Left forelimb (tissue), 1 donor: ENCODE measurements around the gene C1orf216.
A peak's percentile ranks its signal among the peaks of the same experiment; 100 is the strongest.
"Not testable (repeated sequence)": the region's sequence is repeated elsewhere in the genome, so short reads cannot be mapped to it uniquely, and the experiment has no call there.

Source experiments
- DNase-seq: peaks from one replicate; pipeline ENCODE4 v3.0.0-alpha.2; 2018; ENCODE audit warnings: low spot score

The C1orf216 gene, protein sequence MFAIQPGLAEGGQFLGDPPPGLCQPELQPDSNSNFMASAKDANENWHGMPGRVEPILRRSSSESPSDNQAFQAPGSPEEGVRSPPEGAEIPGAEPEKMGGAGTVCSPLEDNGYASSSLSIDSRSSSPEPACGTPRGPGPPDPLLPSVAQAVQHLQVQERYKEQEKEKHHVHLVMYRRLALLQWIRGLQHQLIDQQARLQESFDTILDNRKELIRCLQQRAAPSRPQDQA

DNA sequence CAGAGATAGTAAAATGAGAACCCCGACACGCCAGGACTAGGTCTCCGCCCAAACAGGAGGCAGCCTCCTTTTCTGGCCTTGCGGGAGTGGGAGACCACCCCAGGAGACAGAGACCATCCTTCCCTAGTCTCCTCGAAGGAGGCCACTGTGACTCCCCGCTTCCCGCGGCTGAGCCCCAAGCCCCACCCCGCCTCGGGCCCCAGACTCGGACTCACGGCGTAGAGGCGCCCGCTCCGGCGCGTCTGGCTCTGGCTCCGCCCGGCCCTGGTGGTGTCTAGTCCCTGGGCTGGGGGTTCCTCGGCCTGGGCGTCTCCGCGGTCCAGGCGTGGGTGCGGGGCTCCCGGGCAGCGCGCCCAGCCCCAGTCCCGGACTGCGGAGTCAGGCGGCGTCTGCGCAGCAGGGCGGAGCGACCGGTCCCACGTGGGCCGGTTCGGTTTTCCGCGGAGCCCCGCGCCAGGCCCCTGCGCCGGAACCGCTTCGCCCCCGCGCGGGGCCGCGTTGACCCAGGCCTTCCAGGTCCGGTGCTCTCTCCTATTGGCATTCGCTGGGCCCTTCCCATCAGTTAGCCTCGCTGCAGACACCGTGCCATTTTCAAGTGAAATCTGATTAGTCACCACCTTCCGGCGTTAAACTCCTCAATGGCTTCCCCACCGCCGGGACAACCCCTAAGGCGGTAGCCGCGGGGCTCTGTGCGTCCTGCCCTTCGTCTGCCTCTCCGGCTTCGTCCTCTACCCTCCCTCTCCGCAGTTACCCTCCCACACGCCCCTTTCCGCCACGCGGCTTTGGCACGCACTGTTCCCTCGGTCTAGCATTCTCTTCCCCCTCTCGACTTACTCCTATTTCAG is at the start of gene C1orf216:
Gene C1orf216 (minus strand): TSS at position 393 of the 845 bp plus-strand sequence. CDS start 2,563 bp downstream, outside the sequence.
- peak; percentile 90 for DNase-seq

DNA sequence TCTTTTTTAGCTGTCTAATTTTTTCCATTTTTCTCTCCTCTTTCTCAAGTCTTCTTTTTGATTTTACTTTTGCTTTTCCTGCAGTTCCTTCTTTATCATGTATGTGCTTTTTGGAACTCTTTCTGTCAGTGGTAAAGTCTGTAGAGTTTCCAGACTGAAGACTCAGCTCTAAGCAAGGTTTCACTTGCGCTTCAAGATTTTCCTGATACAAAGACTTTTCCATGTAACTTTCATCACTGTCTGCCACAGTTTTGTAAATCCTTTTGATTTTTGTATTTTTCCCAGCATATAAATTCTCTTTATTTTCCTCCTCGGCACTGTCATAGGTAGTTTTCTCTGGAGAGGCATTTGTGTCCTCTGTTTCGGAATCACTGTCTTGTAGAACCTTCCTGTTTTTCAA is 45.6 kb upstream of the C1orf216 start:
- no peak for DNase-seq

DNA sequence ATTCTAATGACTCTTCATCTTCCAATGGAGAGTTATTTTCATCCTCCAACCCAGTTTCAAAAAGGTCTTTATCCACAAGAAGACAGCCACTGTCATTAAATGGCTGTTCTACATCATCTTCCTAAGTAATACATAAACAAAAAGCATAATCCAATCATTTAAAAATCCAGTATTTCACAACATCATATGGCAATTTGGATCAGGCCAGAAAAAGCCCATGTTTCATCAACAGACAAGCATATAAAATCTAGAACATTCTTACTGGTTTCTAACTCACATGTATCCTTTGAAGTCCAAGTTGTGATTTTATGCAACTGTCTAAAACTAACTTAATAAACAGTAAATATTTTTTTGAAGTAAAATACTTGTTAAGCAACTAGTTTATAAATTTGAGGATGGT is 44.5 kb upstream of the C1orf216 start:
- no peak for DNase-seq

DNA sequence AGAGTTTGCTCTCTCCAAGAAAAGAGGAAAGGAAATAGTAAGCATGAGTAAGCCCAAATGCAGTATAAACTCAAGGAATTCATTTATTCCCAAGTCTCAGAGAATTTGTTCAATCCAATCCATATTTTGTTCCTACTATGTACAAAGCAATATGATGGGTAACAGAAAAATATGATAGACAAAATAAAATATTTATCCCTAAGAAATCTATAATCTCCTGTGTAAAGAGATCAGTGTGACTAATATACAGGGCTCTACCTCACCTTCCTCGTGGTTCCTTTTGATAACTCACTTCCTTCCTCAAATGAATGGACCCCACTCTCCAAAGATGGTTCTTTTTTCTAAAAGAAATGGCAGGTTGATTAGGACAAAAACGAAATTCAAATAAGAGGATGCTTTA is 43.5 kb upstream of the C1orf216 start:
- DNase-seq, result no peak

GRCh38 chr1:35756064-35756463 is 37.4 kb upstream of the C1orf216 start:
- no peak for DNase-seq

- no peak for DNase-seq
Measured at GRCh38 chr1:35753626-35754260, 35.1 kb upstream of the C1orf216 start.

GRCh38 chr1:35748326-35748725 is 29.6 kb upstream of the C1orf216 start:
- no peak for DNase-seq

DNA sequence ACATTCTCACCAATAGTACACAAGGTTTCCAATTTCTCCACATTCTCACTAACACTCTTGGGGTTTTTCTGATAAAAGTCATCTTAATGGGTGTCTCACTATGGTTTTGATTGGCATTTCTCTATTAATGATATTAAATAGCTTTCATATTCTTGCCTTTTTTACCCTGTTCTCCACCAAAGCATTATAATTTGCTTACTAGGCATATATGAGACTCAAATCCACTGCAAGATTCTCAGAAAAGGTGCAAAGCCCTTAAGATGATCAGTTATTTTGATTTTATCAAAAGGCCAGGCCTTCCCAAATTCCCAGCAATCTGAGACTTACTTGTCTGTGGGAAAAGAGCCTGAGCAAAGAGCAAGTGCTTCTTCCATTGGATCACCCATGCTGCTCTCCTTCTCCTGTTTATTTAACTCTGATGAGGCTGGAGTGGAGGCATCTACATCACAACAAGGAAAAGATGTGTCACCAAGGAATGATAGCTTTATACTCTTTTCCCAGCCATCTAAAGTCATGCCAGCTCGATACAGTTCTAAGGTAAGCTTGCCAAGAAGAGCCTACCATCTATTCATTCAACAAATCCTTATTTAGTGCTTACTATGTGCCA is 26.5 kb upstream of the C1orf216 start:
- DNase-seq, result no peak

DNA sequence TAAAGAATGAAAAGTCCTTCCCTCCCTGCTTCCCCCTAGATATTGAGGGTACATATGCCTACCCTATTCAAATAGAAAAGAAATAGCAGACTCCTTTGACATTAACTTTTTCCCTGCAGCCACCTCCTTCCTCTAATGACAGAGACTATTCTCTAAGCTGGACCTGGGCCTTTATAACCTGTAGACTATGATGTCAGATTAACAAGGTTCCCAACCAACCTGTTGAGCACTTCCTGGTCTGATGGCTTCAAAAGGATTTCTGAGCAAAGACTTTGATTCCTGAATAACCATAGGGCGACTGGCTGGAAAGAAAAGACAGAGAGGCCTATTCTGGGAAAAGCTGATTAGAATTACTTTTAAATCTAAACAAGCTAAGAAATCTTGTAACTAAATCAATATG is 18.4 kb upstream of the C1orf216 start:
- DNase-seq, result no peak

GRCh38 chr1:35727434-35728040 is 8.9 kb upstream of the C1orf216 start:
- no peak for DNase-seq

GRCh38 chr1:35726450-35727433 is 8.1 kb upstream of the C1orf216 start:
- no peak for DNase-seq

DNA sequence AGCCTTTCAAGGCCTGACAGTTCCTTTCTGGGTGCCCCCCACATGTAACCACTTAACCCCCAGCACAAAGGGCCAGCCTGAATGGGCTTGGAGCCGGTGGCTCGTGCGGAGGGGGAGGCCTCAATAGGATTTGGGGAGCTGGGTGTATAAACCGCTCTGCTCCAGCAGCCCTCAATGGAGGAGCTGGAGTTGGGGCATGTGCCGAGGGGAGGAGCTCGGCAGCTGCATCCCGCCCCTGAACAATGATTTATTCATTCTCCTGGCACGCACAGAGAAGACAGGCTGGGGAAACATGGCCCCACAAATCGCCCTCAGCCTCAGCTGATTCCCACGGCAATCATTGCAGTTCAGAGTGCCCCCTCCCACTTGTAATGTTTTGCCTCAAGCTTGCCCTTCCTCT is 6.9 kb upstream of the C1orf216 start:
- DNase-seq, result no peak

GRCh38 chr1:35717911-35718476 is 690 bp downstream of the C1orf216 start:
- DNase-seq, result no peak

DNA sequence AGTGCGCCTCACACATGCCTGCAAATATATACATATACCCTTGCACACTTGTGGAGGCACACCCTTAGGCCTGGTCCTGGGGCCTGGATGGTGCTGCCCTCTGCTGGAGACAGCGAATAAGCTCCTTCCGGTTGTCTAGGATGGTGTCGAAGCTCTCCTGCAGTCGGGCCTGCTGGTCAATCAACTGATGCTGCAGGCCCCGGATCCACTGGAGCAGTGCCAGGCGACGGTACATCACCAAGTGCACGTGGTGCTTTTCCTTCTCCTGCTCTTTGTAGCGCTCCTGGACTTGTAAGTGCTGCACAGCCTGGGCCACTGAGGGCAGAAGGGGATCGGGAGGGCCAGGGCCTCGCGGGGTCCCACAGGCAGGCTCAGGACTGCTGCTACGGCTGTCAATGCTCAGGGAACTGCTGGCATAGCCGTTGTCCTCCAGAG is 3.1 kb downstream of the C1orf216 start:
- DNase-seq, result no peak

- no peak for DNase-seq
Measured at GRCh38 chr1:35714921-35715567, 3.6 kb downstream of the C1orf216 start.

DNA sequence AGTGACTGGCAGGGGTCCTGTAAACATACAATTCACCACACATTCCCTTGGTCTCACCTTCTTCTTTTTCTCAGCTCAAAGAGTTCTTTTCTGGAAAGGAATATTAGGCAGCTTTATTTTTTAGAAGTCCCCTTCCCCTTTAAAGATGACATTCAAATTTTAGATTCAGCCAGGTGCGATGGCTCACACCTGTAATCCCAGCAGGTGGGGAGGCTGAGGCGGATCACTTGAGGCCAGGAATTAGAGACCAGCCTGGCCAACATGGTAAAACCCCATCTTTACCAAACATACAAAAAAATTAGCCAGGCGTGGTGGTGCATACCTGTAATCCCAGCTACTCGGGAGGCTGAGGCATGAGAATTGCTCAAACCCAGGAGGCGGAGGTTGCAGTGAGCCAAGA is 7.6 kb downstream of the C1orf216 start:
- not testable (repeated sequence) for DNase-seq

DNA sequence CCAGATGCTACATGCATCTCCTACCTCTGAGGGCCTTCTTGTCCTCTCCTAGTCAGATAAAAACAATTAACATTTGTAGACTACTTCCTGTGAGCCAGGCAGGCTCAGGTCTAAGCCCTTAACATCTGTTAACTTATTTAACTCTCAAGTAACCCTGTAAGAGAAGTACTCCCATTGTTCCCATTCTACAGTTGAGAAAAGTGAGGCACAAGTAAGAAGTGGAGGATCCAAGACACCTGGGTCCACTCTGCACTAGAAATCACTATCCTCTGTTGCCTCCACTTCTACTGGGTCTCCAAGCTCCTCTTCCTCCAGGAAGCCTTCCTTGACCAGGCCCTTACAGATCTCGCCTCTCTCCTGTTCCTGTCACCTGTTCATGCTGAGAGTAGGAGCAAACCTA is 9.7 kb downstream of the C1orf216 start:
- DNase-seq, result no peak

DNA sequence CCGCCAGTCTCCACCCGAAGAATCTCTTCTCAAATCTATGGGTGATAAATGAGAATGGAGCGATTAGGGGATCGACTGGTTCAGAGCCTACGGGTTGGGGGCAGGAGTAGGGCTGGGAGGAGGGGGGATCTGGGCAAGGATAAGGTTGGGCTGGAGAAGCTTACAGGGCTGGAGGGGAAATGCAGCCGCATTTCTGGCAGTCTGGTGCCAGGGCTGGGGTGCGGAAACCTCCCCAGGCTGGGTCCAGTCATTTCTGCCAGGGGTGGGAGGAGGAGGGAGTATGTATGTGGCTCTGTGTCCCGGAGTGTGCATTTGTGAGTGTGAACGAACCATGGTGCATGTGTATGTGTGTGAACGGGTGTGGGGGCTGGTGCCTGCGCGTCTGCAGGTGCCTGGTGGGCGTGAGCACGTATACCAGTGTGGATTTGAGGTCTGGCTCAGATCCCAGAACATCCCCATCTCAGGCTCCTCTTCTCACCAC is 10.2 kb downstream of the C1orf216 start:
- DNase-seq, result no peak

GRCh38 chr1:35707601-35708440 is 10.9 kb downstream of the C1orf216 start:
- no peak for DNase-seq
